ENCODE results near the gene LOXHD1. TPM values are rescaled to one million over a fixed set of nuclear protein-coding genes. Genes with fewer than 3 reads are reported as not detected.

LOXHD1 gene
- total and polyA plus RNA-seq, 8 donors: 0.12 to 0.46 (median 0.15) TPM; not detected in 2

GRCh38 chr18:46475390-46475752 is 181.6 kb downstream of the LOXHD1 start:
- Histone ChIP-seq H3K4me1 (no peaks in the 10 kb centered on the region), H3K36me3 (no peaks in the 10 kb centered on the region), H3K27me3 (no peaks in the 10 kb centered on the region), H3K9me3 (no peaks in the 10 kb centered on the region), H3K4me3 (no peak overlapping the region), H3K27ac (no peak overlapping the region)
- ATAC-seq (no peak), FAIRE-seq (no peak), DNase-seq (no peak)
- TF ChIP-seq CTCF (IDR thresholded peaks at IDR 0.05): no peak
- WGBS, 2 donors: 70 to 82% methylated on average over 4 of the region's 4 CpGs
- intact Hi-C loops (cut with DNase I): loop anchor here in 1 of 3 donors (10.0 kb wide), 1 partner anchor 191 kb away; no protein-coding TSS in a partner anchor

GRCh38 chr18:46474487-46475389 is 182.3 kb downstream of the LOXHD1 start:
- ATAC-seq: no peak
- no peaks in the 10 kb centered on the region for H3K36me3 ChIP-seq
- WGBS, 2 donors: 52 to 61% methylated on average over 14 of the region's 14 CpGs
- no peak for DNase-seq
- H3K27me3 ChIP-seq: no peaks in the 10 kb centered on the region
- H3K27ac ChIP-seq: no peak overlapping the region
- intact Hi-C loops (cut with DNase I): loop anchor here in 1 of 3 donors (10.0 kb wide), 1 partner anchor 190 kb away; no protein-coding TSS in a partner anchor
- no peaks in the 10 kb centered on the region for H3K9me3 ChIP-seq
- no peak overlapping the region for H3K4me3 ChIP-seq
- FAIRE-seq: no peak
- TF ChIP-seq CTCF (IDR thresholded peaks at IDR 0.05): no peak
- H3K4me1 ChIP-seq: no peaks in the 10 kb centered on the region

- H3K9me3 ChIP-seq: no peaks in the 10 kb centered on the region
- H3K27me3 ChIP-seq: no peaks in the 10 kb centered on the region
- no peak for FAIRE-seq
- no peak for TF ChIP-seq CTCF (IDR thresholded peaks at IDR 0.05)
- no peaks in the 10 kb centered on the region for H3K36me3 ChIP-seq
- DNase-seq: no peak
- no peak overlapping the region for H3K27ac ChIP-seq
- no peak for ATAC-seq
- H3K4me3 ChIP-seq: no peak overlapping the region
- intact Hi-C loops (cut with DNase I): loop anchor here in 1 of 3 donors (10.0 kb wide), 1 partner anchor 187 kb away; no protein-coding TSS in a partner anchor
- 53 to 81% methylated on average over 3 of the region's 3 CpGs for WGBS, 2 donors
- no peaks in the 10 kb centered on the region for H3K4me1 ChIP-seq
Observed at GRCh38 chr18:46471809-46472498, 185.1 kb downstream of the LOXHD1 start.

- FAIRE-seq (no peak), ATAC-seq (no peak), DNase-seq (no peak)
- intact Hi-C loops (cut with DNase I): loop anchor here in 1 of 3 donors (10.0 kb wide), 1 partner anchor 186 kb away; no protein-coding TSS in a partner anchor
- Histone ChIP-seq H3K9me3 (no peaks in the 10 kb centered on the region), H3K36me3 (no peaks in the 10 kb centered on the region), H3K27ac (no peak overlapping the region), H3K4me1 (no peaks in the 10 kb centered on the region), H3K4me3 (no peak overlapping the region), H3K27me3 (no peaks in the 10 kb centered on the region)
- 69 to 81% methylated on average over 3 of the region's 3 CpGs for WGBS, 2 donors
- TF ChIP-seq CTCF (IDR thresholded peaks at IDR 0.05): no peak
Observed at GRCh38 chr18:46470714-46471113, 186.3 kb downstream of the LOXHD1 start.

All from pancreas (tissue), 10 donors.